Measurements from ENCODE around the gene CTNNB1. TPM values are rescaled to one million over a fixed set of nuclear protein-coding genes. Genes with fewer than 3 reads are reported as not detected.

Gene CTNNB1
- polyA plus RNA-seq, 2 of the 4 experiments (the other 2 are of a cell fraction), result 147 to 242 TPM

- Histone ChIP-seq H3K9me3 (no peaks in the 10 kb centered on the region), H3K4me3 (no peak overlapping the region), H3K4me2 (no peak overlapping the region), H3K27ac (no peak overlapping the region), H3K4me1 (no peaks in the 10 kb centered on the region)
- FAIRE-seq, result no peak
- ChIA-PET POLR2A (no interaction called here), CTCF (no interaction called here)
- DNase-seq (ENCODE audit: low read depth in 1 of 2, low spot score in 1 of 2), result no peak
- no peak for ATAC-seq
- no peak for TF ChIP-seq BCL3 (IDR thresholded peaks at IDR 0.05)
- 67% methylated on average over 6 of the region's 6 CpGs for WGBS (ENCODE audit: missing lambda C conversion rate)
Measured at GRCh38 chr3:41234823-41235721, 35.8 kb downstream of the CTNNB1 start.

- DNase-seq (ENCODE audit: low read depth in 1 of 2, low spot score in 1 of 2), result no peak
- 97% methylated on average over 2 of the region's 2 CpGs for WGBS (ENCODE audit: missing lambda C conversion rate)
- Histone ChIP-seq H3K4me2 (no peak overlapping the region), H3K4me3 (no peak overlapping the region), H3K27ac (no peak overlapping the region), H3K4me1 (no peaks in the 10 kb centered on the region), H3K9me3 (no peaks in the 10 kb centered on the region)
- ChIA-PET POLR2A (no interaction called here), CTCF (no interaction called here)
- TF ChIP-seq ZC3H11A (IDR thresholded peaks at IDR 0.05) (no peak), ATOH8 (CRISPR knock-in tag; IDR thresholded peaks at IDR 0.05; ENCODE audit: low read depth) (no peak)
- ATAC-seq, result no peak
- FAIRE-seq, result no peak
Measured at GRCh38 chr3:41236228-41236627, 36.9 kb downstream of the CTNNB1 start.

- H3K9me3 ChIP-seq, result no peaks in the 10 kb centered on the region
- H3K4me2 ChIP-seq, result no peak overlapping the region
- FAIRE-seq, result no peak
- 94% methylated on average over 3 of the region's 3 CpGs for WGBS (ENCODE audit: missing lambda C conversion rate)
- no peak for TF ChIP-seq HES2 (IDR thresholded peaks at IDR 0.05)
- no peak for TF ChIP-seq KDM1A (IDR thresholded peaks at IDR 0.05; ENCODE audit: low read depth)
- no peak for TF ChIP-seq FOXS1 (CRISPR knock-in tag; IDR thresholded peaks at IDR 0.05)
- no peak for TF ChIP-seq ZNF302 (CRISPR knock-in tag; IDR thresholded peaks at IDR 0.05)
- no peak for TF ChIP-seq SREBF2 (IDR thresholded peaks at IDR 0.05)
- no peak for TF ChIP-seq BCL3 (IDR thresholded peaks at IDR 0.05)
- no peak for TF ChIP-seq ZFP36 (IDR thresholded peaks at IDR 0.05; ENCODE audit: borderline replicate concordance, partially characterized antibody)
- no peak for TF ChIP-seq RFX5 (IDR thresholded peaks at IDR 0.05)
- TF ChIP-seq RARB (CRISPR knock-in tag; IDR thresholded peaks at IDR 0.05), result no peak
- no peak for TF ChIP-seq EP300 (IDR thresholded peaks at IDR 0.05)
- TF ChIP-seq MAX (IDR thresholded peaks at IDR 0.05), result no peak
- no peak for TF ChIP-seq CBX2 (IDR thresholded peaks at IDR 0.05; ENCODE audit: borderline replicate concordance, low read depth)
- TF ChIP-seq CBX8 (IDR thresholded peaks at IDR 0.05), result no peak
- no peak for TF ChIP-seq REST (IDR thresholded peaks at IDR 0.05)
- no peak for TF ChIP-seq RCOR1 (IDR thresholded peaks at IDR 0.05; ENCODE audit: low read depth, low read length)
- no peak for TF ChIP-seq EHF (CRISPR knock-in tag; IDR thresholded peaks at IDR 0.05)
- no peak for TF ChIP-seq HOXA7 (CRISPR knock-in tag; IDR thresholded peaks at IDR 0.05)
- TF ChIP-seq NFE2L2 (conservative IDR thresholded peaks at IDR 0.05; ENCODE audit: low read length), result no peak
- no peak for TF ChIP-seq ESRRA (IDR thresholded peaks at IDR 0.05; ENCODE audit: borderline replicate concordance, low read length)
- no peak for TF ChIP-seq HEYL (CRISPR knock-in tag; IDR thresholded peaks at IDR 0.05)
- no peak for ATAC-seq
- DNase-seq (ENCODE audit: low read depth in 1 of 2, low spot score in 1 of 2), result no peak
- ChIA-PET CTCF (no interaction called here), POLR2A (no interaction called here)
- H3K27ac ChIP-seq, result no peak overlapping the region
- no peaks in the 10 kb centered on the region for H3K4me1 ChIP-seq
- no peak overlapping the region for H3K4me3 ChIP-seq
Measured at GRCh38 chr3:41237907-41238306, 38.6 kb downstream of the CTNNB1 start.

All from A549 (cell line).